Mucosa of rectum (tissue), 2 donors: ENCODE measurements around the gene CARNS1.
"Not testable (repeated sequence)": the region's sequence is repeated elsewhere in the genome, so short reads cannot be mapped to it uniquely, and the experiment has no call there.

Source experiments
- H3K27ac ChIP-seq, 2 donors: one replicate each; pipeline ENCODE4 v1.7.0; 2013; ENCODE audit warnings: inconsistent platforms in 2 of 2, low read depth in 2 of 2, low read length in 2 of 2
- H3K27me3 ChIP-seq, 2 donors: one replicate each; pipeline ENCODE4 v1.7.0; 2013; ENCODE audit warnings: low read length in 2 of 2; ENCODE audit not compliant: control insufficient read depth in 2 of 2, insufficient read depth in 2 of 2
- H3K36me3 ChIP-seq, 2 donors: one replicate each; pipeline ENCODE4 v1.7.0; 2013; ENCODE audit warnings: low read length in 2 of 2; ENCODE audit not compliant: control insufficient read depth in 2 of 2, insufficient read depth in 2 of 2
- H3K4me1 ChIP-seq, 2 donors: one replicate each; pipeline ENCODE4 v1.7.0; 2013; ENCODE audit warnings: low read length in 2 of 2, mild to moderate bottlenecking in 1 of 2; ENCODE audit not compliant: control insufficient read depth in 2 of 2, insufficient read depth in 2 of 2
- H3K4me3 ChIP-seq, 2 donors: one replicate each; pipeline ENCODE4 v1.7.0; 2013; ENCODE audit warnings: low read length in 2 of 2
- H3K9ac ChIP-seq, 2 donors: one replicate each; pipeline ENCODE4 v1.7.0; 2013; ENCODE audit warnings: low read length in 2 of 2, low read depth in 1 of 2, mild to moderate bottlenecking in 1 of 2
- H3K9me3 ChIP-seq, 2 donors: one replicate each; pipeline ENCODE4 v1.7.0; 2013; ENCODE audit warnings: low read length in 2 of 2; ENCODE audit not compliant: control insufficient read depth in 2 of 2
- donor health status: healthy.
- donor health status: Normal muscosa, but diverticular disease.

The CARNS1 gene

GRCh38 chr11:67403085-67403484, 12.4 kb upstream of the CARNS1 start:
- not testable (repeated sequence) for H3K4me3 ChIP-seq
- Histone ChIP-seq H3K27ac (peak overlapping the region; percentile 88 to 97), H3K36me3 (peaks cover 15 to 18% of the 10 kb centered on the region in 2 donors)

GRCh38 chr11:67404515-67405195, 10.8 kb upstream of the CARNS1 start:
- Histone ChIP-seq H3K4me3 (peak overlapping the region; percentile 12 to 69), H3K9ac (peak overlapping the region in 1 of 2 donors; percentile 68), H3K36me3 (peaks cover 0 to 3% of the 10 kb centered on the region in 2 donors), H3K27me3 (no peaks in the 10 kb centered on the region), H3K27ac (peak overlapping the region in 1 of 2 donors; percentile 97), H3K4me1 (peaks cover 21 to 32% of the 10 kb centered on the region in 2 donors), H3K9me3 (no peaks in the 10 kb centered on the region)

More at GRCh38 chr11:67403085-67403484, 12.4 kb upstream of the CARNS1 start:
- not testable (repeated sequence) for H3K9ac ChIP-seq, H3K27me3 ChIP-seq, H3K9me3 ChIP-seq
- peaks cover 21 to 26% of the 10 kb centered on the region in 2 donors for H3K4me1 ChIP-seq

DNA sequence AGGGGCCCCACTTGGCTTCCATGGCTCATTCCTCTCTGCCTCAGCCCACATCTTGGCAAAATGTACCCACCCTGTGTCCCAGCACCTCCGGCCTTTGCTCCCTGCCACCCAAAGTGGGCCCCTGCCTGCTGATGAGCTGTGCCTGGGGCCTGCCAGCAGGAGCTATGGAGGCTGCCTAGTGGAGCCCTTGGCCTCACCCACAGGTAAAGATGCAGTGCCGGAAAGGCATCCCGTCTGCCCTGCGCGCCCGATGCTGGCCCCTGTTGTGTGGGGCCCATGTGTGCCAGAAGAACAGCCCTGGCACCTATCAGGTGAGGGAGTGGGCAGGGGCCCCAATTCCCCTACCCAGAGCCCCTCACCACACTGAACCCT, 10.3 kb upstream of the CARNS1 start:
- peak overlapping the region in 1 of 2 donors; percentile 68 for H3K9ac ChIP-seq
- no peaks in the 10 kb centered on the region for H3K9me3 ChIP-seq
- H3K27ac ChIP-seq: peak overlapping the region in 1 of 2 donors; percentile 97
- H3K4me1 ChIP-seq: peaks cover 20 to 31% of the 10 kb centered on the region in 2 donors
- H3K27me3 ChIP-seq: no peaks in the 10 kb centered on the region
- peak overlapping the region; percentile 12 to 69 for H3K4me3 ChIP-seq
- H3K36me3 ChIP-seq: peaks cover 0 to under 1% of the 10 kb centered on the region in 2 donors

GRCh38 chr11:67405688-67406339, 9.7 kb upstream of the CARNS1 start:
- Histone ChIP-seq H3K27me3 (peaks cover 0 to under 1% of the 10 kb centered on the region in 2 donors), H3K36me3 (no peaks in the 10 kb centered on the region), H3K4me3 (peak overlapping the region in 1 of 2 donors; percentile 26), H3K27ac (no peak overlapping the region), H3K4me1 (peaks cover 16 to 29% of the 10 kb centered on the region in 2 donors), H3K9me3 (no peaks in the 10 kb centered on the region), H3K9ac (no peak overlapping the region)

GRCh38 chr11:67406420-67406968, 9.0 kb upstream of the CARNS1 start:
- H3K27me3 ChIP-seq: peaks cover 2 to 3% of the 10 kb centered on the region in 2 donors
- H3K27ac ChIP-seq: peak overlapping the region in 1 of 2 donors; percentile 38
- peak overlapping the region in 1 of 2 donors; percentile 5 for H3K4me3 ChIP-seq
- H3K9ac ChIP-seq: no peak overlapping the region
- H3K9me3 ChIP-seq: no peaks in the 10 kb centered on the region
- H3K4me1 ChIP-seq: peaks cover 12 to 28% of the 10 kb centered on the region in 2 donors
- no peaks in the 10 kb centered on the region for H3K36me3 ChIP-seq

GRCh38 chr11:67406969-67407687, 8.3 kb upstream of the CARNS1 start:
- Histone ChIP-seq H3K36me3 (no peaks in the 10 kb centered on the region), H3K4me3 (no peak overlapping the region), H3K9ac (no peak overlapping the region), H3K9me3 (no peaks in the 10 kb centered on the region), H3K4me1 (peaks cover 10 to 28% of the 10 kb centered on the region in 2 donors), H3K27ac (peak overlapping the region in 1 of 2 donors; percentile 38), H3K27me3 (peaks cover 2 to 9% of the 10 kb centered on the region in 2 donors)

DNA sequence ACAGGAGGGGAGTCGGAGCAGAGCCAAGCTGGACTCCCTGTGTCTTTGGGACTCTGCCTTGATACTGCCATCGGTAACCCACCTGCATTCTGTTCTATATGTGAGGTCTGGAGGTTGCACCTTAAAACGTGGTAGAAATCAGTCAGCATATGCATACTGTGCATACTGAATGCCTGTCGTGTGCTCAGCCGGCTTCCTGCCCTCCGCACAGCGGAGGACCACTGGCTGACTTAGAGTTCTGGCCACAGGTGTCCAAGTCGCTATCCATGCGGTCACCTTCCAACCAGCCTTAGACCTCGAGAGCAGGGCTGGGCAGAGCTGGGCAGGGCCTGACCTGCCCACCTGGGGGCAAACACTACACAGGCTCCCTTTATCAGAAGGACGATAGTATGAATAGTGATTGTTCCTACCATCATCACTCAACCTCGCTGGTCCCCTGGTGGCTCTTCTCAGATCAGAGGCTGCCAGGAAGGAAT, 7.8 kb upstream of the CARNS1 start:
- Histone ChIP-seq H3K4me3 (no peak overlapping the region), H3K4me1 (peaks cover 7 to 26% of the 10 kb centered on the region in 2 donors), H3K9me3 (no peaks in the 10 kb centered on the region), H3K36me3 (no peaks in the 10 kb centered on the region), H3K9ac (peak overlapping the region in 1 of 2 donors; percentile 1), H3K27me3 (peaks cover 2 to 15% of the 10 kb centered on the region in 2 donors), H3K27ac (peak overlapping the region in 1 of 2 donors; percentile 79)

DNA sequence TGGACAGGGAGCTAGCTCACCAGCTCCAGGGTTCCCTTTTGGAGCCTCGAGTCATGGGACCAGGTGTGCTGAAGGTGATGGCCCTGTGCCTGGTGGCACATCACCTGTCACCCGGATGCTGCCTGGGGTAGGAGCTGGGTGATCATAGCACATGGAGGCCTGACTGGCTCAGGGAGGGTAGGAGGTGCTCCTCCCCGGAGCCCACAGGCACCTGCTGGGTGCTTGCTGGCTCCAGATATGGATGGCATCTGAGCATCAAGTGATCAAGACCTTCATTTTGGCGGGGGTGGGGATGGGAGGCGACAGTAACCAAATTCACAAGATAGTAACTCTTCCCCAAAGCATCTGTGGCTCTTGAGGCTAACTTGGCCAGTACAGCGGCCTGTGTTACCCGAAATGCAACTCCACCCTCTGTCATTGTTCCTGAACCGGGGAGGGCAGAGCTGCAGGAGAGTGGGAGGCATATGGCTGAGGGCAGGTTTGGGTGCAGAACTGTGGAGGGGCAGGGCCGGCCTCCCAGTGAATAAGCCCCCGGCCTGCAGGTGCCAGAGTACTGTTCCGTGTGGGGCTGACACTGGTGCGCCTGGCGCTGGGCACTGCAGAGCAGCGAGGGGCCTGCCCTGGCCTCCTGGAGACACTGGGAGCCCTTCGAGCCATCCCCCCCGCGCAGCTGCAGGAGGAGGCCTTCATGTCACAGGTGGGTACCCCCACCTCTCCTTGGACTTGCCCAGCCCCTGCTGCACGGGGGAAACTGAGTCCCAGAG, 6.9 kb upstream of the CARNS1 start:
- H3K9me3 ChIP-seq: no peaks in the 10 kb centered on the region
- peak overlapping the region in 1 of 2 donors; percentile 79 for H3K27ac ChIP-seq
- H3K4me3 ChIP-seq: peak overlapping the region in 1 of 2 donors; percentile 20
- peaks cover 2 to 18% of the 10 kb centered on the region in 2 donors for H3K27me3 ChIP-seq
- peaks cover 7 to 26% of the 10 kb centered on the region in 2 donors for H3K4me1 ChIP-seq
- peak overlapping the region in 1 of 2 donors; percentile 47 for H3K9ac ChIP-seq
- no peaks in the 10 kb centered on the region for H3K36me3 ChIP-seq

GRCh38 chr11:67409261-67409666, 6.2 kb upstream of the CARNS1 start:
- Histone ChIP-seq H3K27ac (peak overlapping the region; percentile 57 to 85), H3K4me1 (peaks cover 7 to 26% of the 10 kb centered on the region in 2 donors), H3K9ac (peak overlapping the region in 1 of 2 donors; percentile 42), H3K4me3 (peak overlapping the region; percentile 17 to 44), H3K27me3 (peaks cover 2 to 18% of the 10 kb centered on the region in 2 donors), H3K9me3 (no peaks in the 10 kb centered on the region), H3K36me3 (no peaks in the 10 kb centered on the region)
